GM12864 (cell line): Measurements from ENCODE around the gene PDZD2.

Source experiments
- DNase-seq: peaks from one replicate; pipeline ENCODE4 v3.0.0-alpha.2; 2011; ENCODE audit warnings: low read depth
- H3K4me3 ChIP-seq: 2 replicates; pipeline ENCODE4 v1.5.1; 2011; ENCODE audit warnings: mild to moderate bottlenecking, low read depth, low read length, control low read depth
- TF ChIP-seq, protein P1 (sequence below): IDR thresholded peaks from 2 replicates; pipeline ENCODE4 v1.5.1; 2011; ENCODE audit warnings: low read depth, mild to moderate bottlenecking, moderate library complexity, low read length, control low read depth, inconsistent platforms; ENCODE audit errors: missing control alignments

PDZD2 gene

DNA sequence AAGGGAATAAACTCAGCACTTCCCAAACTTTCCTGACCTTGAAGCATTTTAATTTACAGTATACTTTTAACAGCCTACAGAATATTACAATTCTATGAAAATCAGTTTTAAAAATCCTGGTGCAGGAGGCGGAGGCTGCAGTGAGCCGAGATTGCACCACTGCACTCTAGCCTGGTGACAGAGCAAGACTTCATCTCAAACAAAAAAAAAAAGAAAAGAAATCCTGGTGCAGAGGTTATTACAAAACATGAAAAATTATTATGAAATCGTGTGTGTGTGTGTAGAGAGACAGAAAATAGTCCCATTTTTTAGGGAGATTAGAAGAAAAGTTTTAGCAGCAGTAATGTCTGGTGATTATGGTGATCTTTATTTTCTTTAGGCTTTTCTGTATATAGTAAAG lies 508.3 kb downstream of the PDZD2 start:
- no peak for DNase-seq
- TF ChIP-seq, protein P1, sequence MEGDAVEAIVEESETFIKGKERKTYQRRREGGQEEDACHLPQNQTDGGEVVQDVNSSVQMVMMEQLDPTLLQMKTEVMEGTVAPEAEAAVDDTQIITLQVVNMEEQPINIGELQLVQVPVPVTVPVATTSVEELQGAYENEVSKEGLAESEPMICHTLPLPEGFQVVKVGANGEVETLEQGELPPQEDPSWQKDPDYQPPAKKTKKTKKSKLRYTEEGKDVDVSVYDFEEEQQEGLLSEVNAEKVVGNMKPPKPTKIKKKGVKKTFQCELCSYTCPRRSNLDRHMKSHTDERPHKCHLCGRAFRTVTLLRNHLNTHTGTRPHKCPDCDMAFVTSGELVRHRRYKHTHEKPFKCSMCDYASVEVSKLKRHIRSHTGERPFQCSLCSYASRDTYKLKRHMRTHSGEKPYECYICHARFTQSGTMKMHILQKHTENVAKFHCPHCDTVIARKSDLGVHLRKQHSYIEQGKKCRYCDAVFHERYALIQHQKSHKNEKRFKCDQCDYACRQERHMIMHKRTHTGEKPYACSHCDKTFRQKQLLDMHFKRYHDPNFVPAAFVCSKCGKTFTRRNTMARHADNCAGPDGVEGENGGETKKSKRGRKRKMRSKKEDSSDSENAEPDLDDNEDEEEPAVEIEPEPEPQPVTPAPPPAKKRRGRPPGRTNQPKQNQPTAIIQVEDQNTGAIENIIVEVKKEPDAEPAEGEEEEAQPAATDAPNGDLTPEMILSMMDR: no peak
- no peak overlapping the region for H3K4me3 ChIP-seq

DNA sequence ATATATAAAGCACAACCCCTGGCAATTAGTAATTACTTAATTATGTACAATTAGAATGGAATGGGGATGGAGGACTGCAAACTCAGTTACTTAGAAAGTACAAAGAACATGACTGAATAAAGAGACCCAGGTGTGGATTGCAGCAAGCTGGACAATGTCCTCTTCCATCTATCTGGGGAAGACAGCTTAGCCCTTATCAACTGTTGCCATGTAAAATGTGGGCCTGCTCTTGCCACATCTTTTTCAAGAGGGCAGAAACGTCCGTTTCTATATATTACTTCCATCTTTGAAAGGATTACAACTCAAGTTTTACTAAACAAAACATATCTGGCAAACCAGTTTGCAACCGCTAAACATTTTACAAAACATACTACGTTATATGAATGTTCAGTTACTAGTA lies 509.0 kb downstream of the PDZD2 start:
- DNase-seq: no peak
- H3K4me3 ChIP-seq: no peak overlapping the region
- TF ChIP-seq, protein P1: no peak

DNA sequence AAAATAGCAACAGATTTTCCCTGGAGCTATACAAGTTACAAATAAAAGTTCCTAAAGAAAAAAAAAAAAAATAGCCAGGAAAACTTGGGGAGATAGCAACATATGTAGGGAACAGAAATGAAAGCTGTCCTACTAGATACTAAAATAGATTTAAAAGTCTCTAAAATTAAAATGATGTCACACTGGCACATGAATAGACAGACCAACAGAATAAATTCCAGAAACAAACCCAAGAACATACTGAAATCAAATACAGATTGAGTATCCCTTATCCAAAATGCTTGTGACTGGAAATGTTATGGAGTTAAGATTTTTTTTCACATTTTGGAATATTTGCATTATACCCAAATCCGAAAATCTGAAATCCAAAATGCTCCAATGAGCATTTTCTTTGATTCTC lies 511.4 kb downstream of the PDZD2 start:
- H3K4me3 ChIP-seq: no peak overlapping the region
- DNase-seq: no peak
- TF ChIP-seq, protein P1: no peak

DNA sequence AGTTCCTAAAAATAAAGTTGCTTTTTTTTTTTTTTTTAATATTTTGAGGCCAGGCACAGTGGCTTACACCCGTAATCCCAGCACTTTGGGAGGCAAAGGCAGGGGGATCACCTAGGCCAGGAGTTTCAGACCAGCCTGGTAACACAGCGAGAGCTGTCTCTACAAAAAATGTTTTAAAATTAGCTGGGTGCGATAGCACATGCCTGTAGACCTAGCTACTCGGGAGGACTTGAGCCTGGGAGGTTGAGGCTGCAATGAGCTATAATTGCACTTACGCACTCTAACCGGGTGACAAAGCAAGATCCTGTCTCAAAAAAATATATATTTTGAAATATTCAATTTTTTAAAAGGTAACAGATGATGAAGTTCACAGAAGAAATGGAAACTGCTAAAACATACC lies 512.3 kb downstream of the PDZD2 start:
- TF ChIP-seq, protein P1: no peak
- DNase-seq: no peak
- no peak overlapping the region for H3K4me3 ChIP-seq

DNA sequence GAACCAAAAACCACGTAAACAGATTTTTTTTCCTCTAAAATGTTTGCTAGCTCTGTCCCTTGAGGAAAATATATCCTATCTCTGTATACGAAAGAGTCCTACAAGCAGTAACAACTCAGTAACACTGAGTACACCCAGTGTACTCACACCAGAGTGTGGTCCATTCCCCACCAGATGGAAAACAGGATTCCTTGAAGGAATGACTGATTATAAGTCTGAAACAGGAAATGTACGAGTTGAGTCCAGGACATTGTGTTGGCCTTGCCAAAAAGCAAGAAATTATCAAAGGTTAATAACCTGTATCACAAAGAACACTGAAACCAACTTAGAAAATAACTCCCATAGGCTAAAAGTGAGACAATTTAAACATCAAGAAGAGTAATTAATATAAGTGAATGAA lies 514.8 kb downstream of the PDZD2 start:
- TF ChIP-seq, protein P1: no peak
- DNase-seq: no peak

DNA sequence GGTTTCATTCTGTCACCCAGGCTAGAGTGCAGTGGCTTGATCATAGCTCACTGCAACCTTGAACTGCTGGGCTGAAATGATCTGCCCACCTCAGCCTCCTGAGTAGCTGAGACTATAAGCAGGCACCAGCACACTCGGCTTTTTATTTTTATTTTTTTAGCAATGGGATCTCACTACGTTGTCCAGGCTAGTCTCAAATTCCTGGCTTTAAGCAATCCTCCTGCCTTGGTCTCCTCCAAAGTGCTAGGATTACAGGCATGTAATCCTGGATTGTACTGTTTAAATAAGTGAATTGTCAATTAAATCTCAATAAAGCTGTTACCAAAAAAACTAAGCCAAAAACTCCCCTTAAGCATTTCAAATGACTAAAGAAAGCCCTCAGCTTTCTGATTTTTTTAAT lies 516.3 kb downstream of the PDZD2 start:
- no peak for DNase-seq
- H3K4me3 ChIP-seq: no peak overlapping the region
- TF ChIP-seq, protein P1: no peak

More for the DNA sequence above, 514.8 kb downstream of the PDZD2 start:
- no peak overlapping the region for H3K4me3 ChIP-seq

DNA sequence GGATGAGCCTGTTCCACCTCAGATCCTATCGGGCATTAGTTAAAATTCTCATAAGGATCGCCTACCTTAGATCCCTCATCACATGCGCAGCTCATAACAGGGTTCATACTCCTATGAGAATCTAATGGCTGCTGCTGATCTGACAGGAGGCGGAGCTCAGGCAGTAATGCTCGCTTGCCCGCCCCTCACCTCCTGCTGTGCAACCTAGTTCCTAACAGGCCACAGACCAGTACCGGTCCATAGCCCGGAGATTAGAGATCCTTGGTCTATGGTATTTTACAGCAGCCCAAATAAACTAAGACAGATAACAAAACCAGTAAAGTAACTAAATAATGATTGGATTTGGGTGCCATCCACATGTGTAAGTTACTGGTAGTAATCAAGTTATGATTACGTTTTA lies 517.7 kb downstream of the PDZD2 start:
- no peak overlapping the region for H3K4me3 ChIP-seq
- TF ChIP-seq, protein P1: no peak
- DNase-seq: no peak
